H54 (cell line): ENCODE measurements around the gene CYP1B1.
"Not testable (repeated sequence)": the region's sequence is repeated elsewhere in the genome, so short reads cannot be mapped to it uniquely, and the experiment has no call there.

ENCODE experiments used
- DNase-seq: peaks from one replicate; pipeline ENCODE4 v3.0.0; 2011; ENCODE audit warnings: low spot score, mixed read lengths; ENCODE audit not compliant: insufficient read length
- FAIRE-seq: peaks from 3 replicates; lab custom pipeline; 2011; peaks lifted over from hg19 to GRCh38; lab: Jason Lieb, UNC
- POLR2A ChIP-seq: IDR thresholded peaks from 2 replicates; pipeline ENCODE4 v1.6.1; 2011; ENCODE audit warnings: low read depth, mild to moderate bottlenecking, low read length

CYP1B1 gene

GRCh38 chr2:38093527-38094165 lies 17.7 kb upstream of the CYP1B1 start:
- DNase-seq (no peak), FAIRE-seq (no peak)
- no peak for TF ChIP-seq POLR2A

GRCh38 chr2:38092196-38092902 lies 16.4 kb upstream of the CYP1B1 start:
- DNase-seq, result peak; percentile 71
- 0 out of 2 replicates have a peak, but pooled peaks have one; percentile 19 for TF ChIP-seq POLR2A
- peak; percentile 92 for FAIRE-seq

GRCh38 chr2:38091760-38092159 lies 15.8 kb upstream of the CYP1B1 start:
- DNase-seq (no peak), FAIRE-seq (no peak)

GRCh38 chr2:38090928-38091327 lies 15.0 kb upstream of the CYP1B1 start:
- no peak for TF ChIP-seq POLR2A
- DNase-seq (no peak), FAIRE-seq (no peak)

More at GRCh38 chr2:38091760-38092159, 15.8 kb upstream of the CYP1B1 start:
- TF ChIP-seq POLR2A, result no peak

DNA sequence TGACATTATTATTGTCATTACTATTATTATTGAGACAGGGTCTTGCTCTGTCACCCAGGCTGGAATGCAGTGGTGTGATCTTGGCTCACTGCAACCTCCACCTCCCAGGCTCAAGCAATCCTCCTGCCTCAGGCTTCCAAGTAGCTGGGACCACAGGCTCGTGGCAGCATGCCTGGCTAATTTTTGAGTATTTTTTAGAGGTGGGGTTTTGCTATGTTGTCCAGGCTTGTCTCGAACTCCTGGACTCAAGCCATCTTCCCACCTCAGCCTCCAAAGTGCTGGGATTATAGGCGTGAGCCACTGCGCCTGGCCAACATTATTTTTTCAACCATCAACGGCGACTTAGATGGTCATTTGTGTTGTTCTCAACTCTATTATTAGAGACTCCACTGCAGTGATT lies 14.3 kb upstream of the CYP1B1 start:
- DNase-seq, FAIRE-seq: not testable (repeated sequence)

GRCh38 chr2:38085998-38086698 lies 10.2 kb upstream of the CYP1B1 start:
- FAIRE-seq, DNase-seq: not testable (repeated sequence)

GRCh38 chr2:38084556-38084955 lies 8.6 kb upstream of the CYP1B1 start:
- not testable (repeated sequence) for FAIRE-seq, DNase-seq

- DNase-seq, FAIRE-seq: not testable (repeated sequence)
Measured at GRCh38 chr2:38082727-38083126, 6.8 kb upstream of the CYP1B1 start.

- FAIRE-seq (no peak), DNase-seq (no peak)
- TF ChIP-seq POLR2A, result no peak
Measured at GRCh38 chr2:38080346-38080745, 4.4 kb upstream of the CYP1B1 start.

DNA sequence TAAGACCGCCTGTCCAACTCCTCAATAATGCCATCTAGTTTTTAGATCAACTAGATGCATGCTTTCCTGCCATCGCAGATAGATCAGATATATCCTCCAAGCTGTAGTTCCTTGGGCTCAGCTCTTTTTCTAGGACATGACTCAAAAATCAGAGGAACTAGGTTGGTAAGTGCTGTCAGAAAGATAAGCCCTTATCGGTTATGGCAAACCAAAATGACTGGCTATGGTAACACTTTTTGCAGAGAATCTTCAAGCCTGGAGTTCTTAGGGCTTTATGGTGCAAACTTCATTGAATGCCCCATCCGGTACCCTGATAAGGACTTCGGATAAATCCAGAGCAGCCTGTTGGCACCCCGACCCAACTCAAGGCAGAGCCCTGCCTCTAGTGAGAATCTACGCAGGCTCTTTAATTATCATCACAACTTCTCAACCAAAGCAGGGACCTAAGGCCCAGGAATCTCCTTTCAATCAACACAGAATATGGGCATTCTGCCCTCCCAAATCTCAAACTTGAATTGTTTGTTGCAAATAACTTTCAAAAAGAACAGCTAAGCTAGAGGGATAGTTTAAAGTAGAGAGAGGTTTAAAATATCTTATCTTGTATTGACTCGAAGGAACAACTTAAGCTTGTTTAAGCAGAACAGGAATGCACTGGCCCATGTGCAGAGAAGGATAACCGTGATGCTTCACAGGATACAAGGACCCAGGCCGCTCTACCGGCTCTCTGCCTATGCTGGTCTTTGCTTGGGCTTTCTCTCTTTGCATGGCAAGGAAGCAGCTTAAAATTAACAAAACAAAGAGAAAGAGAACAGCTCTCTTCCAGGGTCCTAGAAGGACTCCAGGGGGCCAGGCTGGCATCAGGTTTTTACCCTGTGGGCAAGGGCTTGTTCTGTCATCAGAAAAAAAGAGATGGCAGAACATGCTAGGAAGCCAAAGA lies 3.4 kb upstream of the CYP1B1 start:
- no peak for DNase-seq

GRCh38 chr2:38077431-38077769 lies 1.4 kb upstream of the CYP1B1 start:
- DNase-seq, result no peak
- TF ChIP-seq POLR2A, result no peak
- no peak for FAIRE-seq

More for the DNA sequence above, 3.4 kb upstream of the CYP1B1 start:
- no peak for FAIRE-seq
- TF ChIP-seq POLR2A, result no peak

GRCh38 chr2:38076710-38077430 lies 919 bp upstream of the CYP1B1 start:
- peak; percentile 17; the same call in 1 of the 2 replicates for TF ChIP-seq POLR2A
- DNase-seq (peak; percentile 86), FAIRE-seq (no peak)

GRCh38 chr2:38076152-38076709 lies 280 bp upstream of the CYP1B1 start:
- FAIRE-seq (peak; percentile 48), DNase-seq (peak; percentile 77)
- TF ChIP-seq POLR2A, result no peak
